HG03342 (cell line): Measurements from ENCODE around the gene SLBP.

ENCODE experiments used
- ATAC-seq: cut with Tn5 transposase; IDR thresholded peaks from one replicate; pipeline ENCODE4 v1.9.1; 2021; ENCODE audit warnings: mild to moderate bottlenecking, moderate library complexity; ENCODE audit not compliant: unreplicated experiment

The SLBP gene

DNA sequence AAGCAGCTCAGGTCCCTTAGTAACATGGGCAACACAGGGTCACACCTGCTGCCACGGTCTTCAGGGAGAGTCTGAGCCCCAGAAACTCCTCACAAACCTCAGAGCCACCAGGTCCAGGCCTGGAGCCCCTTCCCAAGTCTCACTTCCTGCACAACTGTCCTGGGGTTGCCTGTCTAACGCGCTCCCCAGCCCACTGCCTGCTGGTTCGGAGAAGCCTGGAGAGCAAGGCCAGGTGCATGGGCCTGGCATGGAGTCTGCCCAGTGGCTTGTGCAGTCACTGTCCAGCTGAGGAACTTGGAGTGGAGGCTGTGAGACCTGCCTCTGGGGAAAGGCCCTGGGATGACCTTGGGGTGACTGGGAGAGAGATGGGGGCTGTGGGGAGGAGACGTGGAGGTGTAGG lies 56.0 kb downstream of the SLBP start:
- no peak for ATAC-seq

DNA sequence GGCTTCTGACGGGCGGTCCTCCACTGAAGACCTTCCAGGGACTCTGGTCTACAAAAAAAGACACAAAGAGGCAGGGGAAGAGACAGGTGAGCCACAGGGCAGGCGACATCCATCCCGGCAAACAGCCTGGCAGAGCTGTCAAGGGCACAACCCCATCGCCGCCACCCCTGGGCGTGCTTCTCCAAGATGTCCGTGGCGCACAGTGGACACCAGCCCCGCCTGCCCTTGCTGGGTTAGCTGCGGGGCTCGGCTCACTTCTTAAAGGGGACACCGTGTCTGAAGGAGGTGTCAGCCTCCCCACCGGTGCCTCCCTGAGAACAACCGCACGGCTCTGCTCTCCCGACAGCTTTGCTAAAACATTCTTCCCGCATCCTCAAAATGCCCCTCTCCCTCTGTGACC lies 56.4 kb downstream of the SLBP start:
- no peak for ATAC-seq

DNA sequence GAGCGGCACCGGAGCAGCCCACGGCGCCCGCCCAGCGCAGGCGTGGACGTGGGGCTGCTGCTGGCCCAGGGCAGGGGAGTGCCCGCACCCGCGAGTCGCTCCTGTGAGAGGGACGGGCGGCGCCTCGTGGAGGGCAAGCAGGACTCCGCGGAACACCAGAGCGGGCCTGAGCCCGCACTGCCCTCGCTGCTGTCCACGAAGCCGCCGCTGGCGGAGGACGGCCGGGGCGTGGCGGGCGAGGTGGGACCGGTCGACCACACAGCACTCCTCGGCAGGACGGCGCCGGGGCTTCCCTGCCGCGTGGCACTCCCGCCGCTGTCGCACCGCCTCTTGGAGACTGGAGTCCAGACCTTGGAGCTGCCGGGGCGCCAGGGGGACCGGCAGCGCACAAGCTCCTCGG lies 57.0 kb downstream of the SLBP start:
- ATAC-seq, result no peak

DNA sequence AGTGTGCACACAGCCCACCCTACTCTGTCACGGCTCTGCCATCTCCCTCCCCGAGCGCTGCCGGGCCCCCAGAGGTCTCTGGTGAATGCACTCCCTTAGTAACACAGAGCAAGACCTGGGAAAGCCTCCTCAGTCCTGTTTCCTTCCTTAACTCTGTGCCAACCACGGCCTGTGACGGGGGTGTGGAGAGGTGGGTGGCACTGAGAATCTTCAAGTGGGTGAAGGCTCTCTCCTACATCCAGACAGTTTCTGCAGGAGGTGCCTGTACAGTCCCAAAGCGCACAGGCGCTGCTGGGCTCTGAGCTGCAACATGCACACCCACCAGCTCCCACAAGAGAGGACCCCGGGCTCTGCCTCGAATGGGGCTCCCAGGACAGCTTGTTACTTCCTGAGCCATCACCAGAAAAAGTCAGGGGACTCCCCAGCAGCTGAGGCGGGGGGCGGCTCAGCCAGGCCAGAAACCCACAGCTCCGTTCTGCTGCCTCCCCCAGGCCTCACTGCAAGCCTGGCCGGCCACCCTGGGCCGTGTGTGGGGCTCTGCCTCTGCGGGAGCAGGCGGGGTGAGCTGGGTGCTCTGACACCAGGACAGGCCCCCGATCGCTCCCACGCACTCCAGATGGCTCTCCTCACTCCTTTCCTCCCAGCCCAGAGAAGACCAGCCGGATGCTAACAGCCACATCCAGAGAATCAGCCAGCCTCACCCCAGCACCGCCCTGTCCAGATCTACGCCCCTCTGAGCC lies 57.7 kb downstream of the SLBP start:
- no peak for ATAC-seq

DNA sequence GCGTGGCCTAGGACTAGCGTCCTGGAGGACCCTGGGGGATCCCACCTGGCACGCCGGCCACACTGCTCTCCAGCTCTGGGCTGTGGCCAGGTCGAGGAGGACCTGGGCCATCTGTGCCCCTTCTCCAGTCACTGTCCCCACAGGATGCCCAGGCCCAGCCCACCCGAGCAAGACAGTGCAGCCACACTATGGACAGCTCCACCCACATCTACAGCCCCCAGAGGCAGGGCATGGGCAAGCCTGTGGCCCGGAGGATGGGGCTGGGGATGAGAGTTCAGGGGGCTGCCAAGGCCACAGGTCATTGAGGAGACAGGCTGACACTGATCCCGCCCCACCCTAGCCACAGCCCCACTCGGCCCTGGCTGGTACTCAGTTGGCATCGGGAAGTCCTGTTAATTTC lies 58.3 kb downstream of the SLBP start:
- ATAC-seq, result no peak

DNA sequence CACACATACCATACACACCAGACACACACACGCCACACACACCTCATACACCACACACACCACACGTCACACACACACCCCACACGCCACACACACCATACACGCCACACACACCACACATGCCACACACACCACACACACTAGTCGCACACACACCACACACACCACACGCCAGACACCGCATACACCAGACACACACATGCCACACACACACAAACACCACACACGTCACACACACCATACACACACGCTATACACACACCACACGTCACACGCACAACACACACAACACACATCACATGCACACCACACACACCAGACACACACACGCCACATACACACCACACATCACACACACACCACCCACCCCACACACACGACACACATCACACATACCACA lies 60.0 kb downstream of the SLBP start:
- ATAC-seq, result no peak

DNA sequence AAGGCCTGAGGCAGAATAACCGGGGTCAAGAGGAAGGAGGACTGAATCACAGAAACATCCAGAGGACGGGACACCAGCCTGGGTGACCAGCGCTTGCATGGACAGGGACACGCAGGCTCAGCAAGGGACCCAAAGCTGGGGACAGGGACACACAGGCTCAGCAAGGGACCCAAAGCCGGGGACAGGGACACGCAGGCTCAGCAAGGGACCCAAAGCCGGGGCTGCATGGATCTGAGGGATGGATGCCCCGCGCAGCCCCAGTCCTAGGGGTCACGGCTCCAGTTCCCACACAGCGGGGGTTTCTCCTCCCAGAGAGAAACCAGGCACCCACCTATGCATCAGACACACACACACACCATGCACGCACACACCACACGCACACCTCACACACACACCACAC lies 60.5 kb downstream of the SLBP start:
- no peak for ATAC-seq

DNA sequence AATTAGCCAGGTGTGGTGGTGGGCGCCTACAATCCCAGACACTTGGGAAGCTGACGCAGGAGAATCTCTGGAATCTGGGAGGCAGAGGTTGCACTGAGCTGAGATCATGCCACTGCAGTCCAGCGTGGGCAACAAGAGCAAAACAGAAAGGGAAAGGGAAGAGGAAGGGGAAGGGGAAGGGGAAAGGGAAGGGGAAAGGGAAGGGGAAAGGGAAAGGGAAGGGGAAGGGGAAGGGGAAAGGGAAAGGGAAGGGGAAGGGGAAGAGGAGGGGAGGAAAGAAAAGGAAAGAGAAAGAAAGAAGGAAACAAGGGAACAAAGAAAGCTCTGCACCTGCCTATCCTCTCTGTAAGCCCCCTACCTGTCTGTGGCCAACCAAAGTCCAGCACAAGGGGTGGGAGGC lies 63.2 kb downstream of the SLBP start:
- ATAC-seq, result no peak

DNA sequence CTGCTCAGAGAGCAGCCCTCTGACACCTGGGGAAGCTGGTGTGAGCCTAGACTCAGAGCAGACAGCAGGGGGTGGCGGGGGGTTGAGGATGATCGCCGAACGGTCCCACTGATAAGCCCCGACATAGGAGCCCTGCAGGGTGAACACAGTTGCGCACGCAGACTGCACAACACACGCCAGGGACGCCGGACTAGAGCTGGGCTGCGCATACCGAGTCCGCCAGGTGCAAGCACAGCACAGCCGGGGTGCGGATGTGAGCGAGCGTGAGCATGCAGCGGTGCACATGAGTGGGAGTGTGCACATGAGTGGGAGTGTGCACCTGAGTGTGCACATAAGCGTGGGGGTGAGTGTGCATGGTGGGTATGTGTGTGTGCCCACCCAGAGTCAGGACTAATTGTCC lies 64.7 kb downstream of the SLBP start:
- ATAC-seq, result no peak

DNA sequence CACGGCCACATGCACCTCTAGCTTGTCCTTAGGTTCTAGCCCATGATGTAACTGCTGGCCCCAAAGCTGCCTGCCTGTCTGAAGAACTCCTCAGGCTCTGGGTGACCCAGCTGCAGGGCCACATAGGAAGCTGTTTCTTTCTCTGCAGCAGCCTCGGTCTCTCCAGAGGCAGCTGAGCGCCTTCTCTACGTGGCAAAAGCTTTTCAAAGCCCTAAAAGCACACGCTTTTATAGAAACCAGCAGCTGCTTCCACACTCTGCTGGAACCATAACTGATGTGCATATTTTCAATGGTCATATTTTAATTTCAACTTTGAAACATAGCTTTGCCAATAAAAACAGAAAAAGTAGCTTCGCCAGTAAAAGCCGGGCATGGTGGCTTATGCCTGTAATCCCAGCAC lies 65.4 kb downstream of the SLBP start:
- ATAC-seq, result no peak

DNA sequence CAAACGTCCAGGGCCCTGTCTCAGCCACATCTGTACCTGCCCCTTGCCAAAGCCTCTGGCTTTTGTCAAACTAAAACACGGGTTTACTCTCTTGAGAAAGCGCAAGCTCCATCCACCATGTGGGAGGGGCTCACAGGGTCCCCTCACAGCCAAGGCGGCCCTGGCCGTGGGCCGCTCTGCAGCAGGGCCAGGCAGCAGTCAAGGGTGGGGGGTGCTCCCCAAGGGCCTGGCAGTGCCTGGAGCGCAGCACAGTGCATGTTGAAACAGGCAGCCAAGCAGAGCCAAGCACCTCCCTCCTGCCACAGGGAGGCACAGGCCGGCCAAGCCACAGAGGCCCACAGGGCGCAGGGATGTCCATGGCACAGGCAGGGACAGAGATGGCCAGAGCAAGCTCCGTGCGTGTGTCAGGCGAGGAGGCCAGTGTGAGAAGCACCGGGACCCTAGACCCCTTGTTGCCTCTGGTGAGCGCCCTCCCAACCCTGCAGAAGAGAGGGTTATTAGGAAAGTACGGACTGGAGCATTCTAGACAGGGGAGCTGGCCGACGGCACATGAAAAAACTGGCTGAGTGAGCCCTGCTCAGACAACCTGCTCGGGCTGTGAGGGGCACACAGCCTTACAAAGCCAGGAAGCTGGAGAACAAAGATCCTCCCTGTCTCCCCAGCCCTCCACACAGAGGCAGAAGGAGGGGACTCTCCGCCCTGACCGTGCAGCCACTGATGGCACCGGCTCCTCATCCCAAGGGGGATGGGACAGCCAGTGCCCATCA lies 67.0 kb downstream of the SLBP start:
- ATAC-seq, result no peak

DNA sequence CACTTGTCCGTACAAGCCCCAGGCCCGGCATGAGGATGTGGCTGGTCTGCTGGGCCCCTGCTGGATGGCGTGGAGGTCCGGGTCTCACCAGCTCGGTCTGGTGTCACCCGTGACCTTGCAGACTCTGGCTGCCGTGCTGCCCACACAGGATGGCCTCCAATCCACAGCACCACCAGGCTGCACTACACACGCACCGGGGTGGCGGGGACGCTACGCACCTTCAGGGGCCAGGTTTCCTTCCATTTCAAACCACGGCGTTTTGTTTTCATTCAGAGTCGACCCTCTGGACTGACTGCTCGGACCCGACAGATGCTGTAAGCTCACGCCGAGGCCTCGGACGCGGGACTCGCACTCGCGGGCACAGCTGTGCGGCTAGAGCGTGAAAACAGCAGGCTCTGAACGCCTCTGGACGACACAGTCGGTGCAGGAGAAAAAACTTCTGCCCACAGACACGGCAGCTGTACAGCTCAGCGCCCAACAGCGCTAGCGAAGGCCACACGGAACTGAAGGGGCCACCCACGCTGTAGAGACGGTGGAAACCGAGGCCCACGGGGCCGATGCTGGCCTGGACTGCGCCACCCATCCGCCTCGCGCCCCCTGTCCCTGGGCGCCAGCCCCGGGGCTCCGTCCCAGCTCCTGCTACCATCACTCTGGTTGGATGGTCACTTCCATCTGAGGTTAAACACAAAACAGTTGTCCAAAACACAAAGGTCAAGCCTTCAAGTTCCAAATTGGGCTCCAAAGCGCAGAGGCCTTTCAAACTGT lies 68.0 kb downstream of the SLBP start:
- no peak for ATAC-seq
